MG63 (cell line): Measurements from ENCODE around the gene PDGFB. TPM values are rescaled to one million over a fixed set of nuclear protein-coding genes. Genes with fewer than 3 reads are reported as not detected.

ENCODE experiments used
- DNase-seq: peaks from one replicate; pipeline ENCODE4 v3.0.0-alpha.2; 2020
- H3K27me3 ChIP-seq: fragments of 250-450 bp; sonication (Bioruptor Pico); 2 replicates; pipeline ENCODE4 v1.5.1; 2020; ENCODE audit warnings: mild to moderate bottlenecking, moderate library complexity
- H3K36me3 ChIP-seq: fragments of 250-450 bp; sonication (Bioruptor Pico); 2 replicates; pipeline ENCODE4 v1.5.1; 2020; ENCODE audit warnings: mild to moderate bottlenecking, moderate library complexity
- H3K4me3 ChIP-seq: fragments of 250-450 bp; sonication (Bioruptor Pico); 2 replicates; pipeline ENCODE4 v1.5.1; 2020; ENCODE audit warnings: mild to moderate bottlenecking, moderate library complexity
- H3K9me3 ChIP-seq: fragments of 250-450 bp; sonication (Bioruptor Pico); 2 replicates; pipeline ENCODE4 v1.5.1; 2020; ENCODE audit warnings: mild to moderate bottlenecking, moderate library complexity
- total RNA-seq: library from RNA; depleted of rRNA; stranded (reverse); fragments of >200 nt; shearing (Covaris generic); gene quantifications from 2 replicates; pipeline ENCODE4 v1.2.3, GENCODE V29; 2014; ENCODE audit warnings: low replicate concordance; rRNA removed

The PDGFB gene
- total RNA-seq: 0.13 and 0.57 TPM in 2 replicates

DNA sequence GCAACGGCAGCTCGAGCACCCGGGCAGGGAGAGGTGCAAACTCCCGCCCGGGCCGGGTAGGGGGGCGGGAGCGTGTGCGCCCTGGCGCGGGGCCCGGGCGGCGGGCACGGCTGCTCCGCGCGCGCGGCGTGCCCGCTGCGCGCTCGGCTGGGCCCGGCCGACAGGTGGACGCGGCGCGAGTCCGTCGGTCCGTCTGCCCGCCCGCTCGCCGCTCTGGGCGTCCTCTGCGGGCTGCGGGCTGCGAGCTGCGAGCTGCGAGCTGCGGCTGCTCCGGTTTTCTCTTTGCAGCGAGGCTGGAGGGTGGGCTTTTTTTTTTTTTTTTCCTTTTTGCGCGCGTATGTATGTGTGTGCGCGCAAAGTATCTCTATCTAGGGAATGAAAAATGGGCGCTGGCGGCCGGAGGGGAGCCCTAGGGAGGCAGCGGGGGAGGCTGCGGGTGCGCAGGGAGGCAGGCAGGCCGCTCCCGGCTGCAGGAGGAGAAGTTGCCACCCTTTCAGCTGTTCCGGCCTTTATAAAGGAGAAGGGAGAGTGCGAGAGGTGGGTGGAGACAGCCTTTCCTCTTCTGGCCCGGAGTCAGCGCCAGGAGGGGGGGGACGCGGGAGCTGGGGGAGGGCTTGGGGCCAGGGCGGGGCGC is at the start of gene PDGFB:
TSS of gene PDGFB (minus strand) at position 487 of the 634 bp plus-strand sequence. CDS start 1,019 bp downstream, outside the sequence.
- H3K4me3 ChIP-seq: peak within 1 kb of the TSS; percentile 24

DNA sequence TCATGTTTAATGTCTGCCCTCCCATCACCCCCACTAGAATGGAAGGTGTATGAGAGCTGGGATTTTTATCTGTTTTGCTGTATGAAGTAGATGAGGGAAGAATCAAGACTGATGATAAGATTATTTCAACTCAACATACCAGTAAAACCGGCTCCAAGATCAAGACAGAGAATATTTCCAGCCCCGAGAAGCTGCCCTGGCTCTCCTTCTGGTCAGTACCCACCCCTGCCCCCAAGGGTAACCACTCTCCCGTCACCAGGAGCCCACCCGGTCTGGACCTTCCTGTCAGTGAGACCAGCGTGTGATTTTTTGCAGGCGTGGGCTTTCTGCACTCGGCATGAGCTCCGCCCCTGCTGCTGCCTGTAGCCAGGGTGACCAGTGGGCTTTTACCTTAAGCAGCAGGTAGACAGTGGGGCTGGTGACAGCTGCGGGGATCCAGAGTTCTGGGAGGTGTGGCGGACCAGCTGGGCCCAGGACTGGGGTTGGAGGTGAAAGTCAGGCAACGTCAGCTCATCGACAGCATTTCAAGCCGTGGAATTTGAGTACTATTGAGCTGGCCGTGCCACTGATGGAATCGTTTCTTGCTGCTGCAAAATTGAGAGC is 49.1 kb upstream of the PDGFB start:
- DNase-seq: no peak
- H3K9me3 ChIP-seq: no peaks in the 10 kb centered on the region
- H3K27me3 ChIP-seq: no peaks in the 10 kb centered on the region
- no peak overlapping the region for H3K4me3 ChIP-seq
- no peaks in the 10 kb centered on the region for H3K36me3 ChIP-seq

More for the DNA sequence above, at the start of gene PDGFB:
- H3K9me3 ChIP-seq: no peaks in the 10 kb centered on the region
- no peaks in the 10 kb centered on the region for H3K36me3 ChIP-seq
- H3K27me3 ChIP-seq: peaks cover 14% of the 10 kb centered on the region
- DNase-seq: no peak

DNA sequence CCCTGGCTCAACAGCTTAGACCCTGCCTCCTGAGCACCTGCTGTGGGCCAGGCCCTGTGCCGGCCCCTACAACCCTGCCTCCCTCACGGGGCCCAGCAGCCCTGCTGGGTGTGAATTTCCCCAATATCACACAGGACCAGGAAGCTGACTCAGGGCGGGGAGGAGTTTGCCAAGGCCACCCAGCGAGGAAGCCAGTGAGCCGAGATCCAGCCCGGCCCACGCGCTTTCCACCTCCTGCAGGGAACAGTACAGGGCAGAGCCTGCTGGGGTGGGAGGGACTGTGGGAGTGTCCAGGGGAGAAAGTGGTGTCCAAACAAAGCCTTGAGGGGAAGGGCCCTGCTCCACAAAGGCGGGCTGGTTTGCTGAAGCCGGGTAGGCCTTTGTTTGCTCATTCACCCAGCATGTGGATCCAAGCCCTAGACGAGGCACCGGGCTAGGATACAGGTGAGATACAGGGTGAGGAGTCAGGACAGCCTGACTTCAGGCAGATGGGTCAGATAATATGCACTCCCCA is 47.8 kb upstream of the PDGFB start:
- Histone ChIP-seq H3K27me3 (no peaks in the 10 kb centered on the region), H3K4me3 (no peak overlapping the region)

DNA sequence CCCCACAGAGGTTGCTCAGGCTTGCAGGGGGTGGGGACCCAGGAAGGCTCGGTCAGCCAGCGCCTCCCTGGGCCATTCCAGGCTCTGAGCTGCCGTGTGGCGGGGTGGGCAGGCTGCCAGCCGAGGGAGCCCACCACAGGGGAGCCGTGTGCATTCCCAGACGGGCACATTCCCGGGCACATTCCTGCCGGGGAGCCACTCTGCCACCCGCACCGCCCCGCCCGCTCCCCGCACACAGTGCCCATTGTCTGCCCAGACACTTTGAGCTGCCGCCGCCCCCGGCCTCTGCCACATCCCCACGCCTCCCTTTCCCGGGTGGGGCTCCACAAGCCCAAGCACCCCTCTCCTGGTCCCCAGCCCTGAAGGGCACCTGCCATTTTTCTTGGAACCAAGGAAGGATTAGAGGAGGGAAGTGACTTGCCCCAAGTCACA is 47.3 kb upstream of the PDGFB start:
- Histone ChIP-seq H3K36me3 (no peaks in the 10 kb centered on the region), H3K27me3 (no peaks in the 10 kb centered on the region), H3K9me3 (no peaks in the 10 kb centered on the region), H3K4me3 (no peak overlapping the region)
- DNase-seq: peak; percentile 50

More for the DNA sequence above, 47.8 kb upstream of the PDGFB start:
- peak; percentile 99 for DNase-seq
- H3K9me3 ChIP-seq: no peaks in the 10 kb centered on the region
- no peaks in the 10 kb centered on the region for H3K36me3 ChIP-seq

DNA sequence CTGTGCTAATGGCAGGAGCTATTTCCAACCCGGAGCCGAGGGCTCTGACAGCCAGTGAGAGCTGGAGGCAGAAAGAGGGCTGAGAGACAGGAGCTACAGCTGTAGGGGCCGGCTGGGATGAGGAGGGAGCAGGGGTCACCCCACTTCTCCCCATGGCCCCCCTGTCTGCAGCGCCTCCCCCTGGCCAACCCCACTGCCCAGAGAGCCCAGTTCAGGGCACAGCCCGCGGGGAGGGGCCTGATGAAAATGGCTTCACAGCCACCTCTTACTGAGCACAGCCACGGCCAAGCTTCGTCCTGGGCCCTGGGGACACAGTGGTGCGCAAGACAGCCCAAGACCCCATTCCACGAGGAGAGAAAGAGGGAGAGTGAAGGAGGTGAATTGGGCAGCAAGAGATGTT is 46.7 kb upstream of the PDGFB start:
- Histone ChIP-seq H3K9me3 (no peaks in the 10 kb centered on the region), H3K36me3 (no peaks in the 10 kb centered on the region), H3K4me3 (no peak overlapping the region), H3K27me3 (no peaks in the 10 kb centered on the region)
- no peak for DNase-seq

DNA sequence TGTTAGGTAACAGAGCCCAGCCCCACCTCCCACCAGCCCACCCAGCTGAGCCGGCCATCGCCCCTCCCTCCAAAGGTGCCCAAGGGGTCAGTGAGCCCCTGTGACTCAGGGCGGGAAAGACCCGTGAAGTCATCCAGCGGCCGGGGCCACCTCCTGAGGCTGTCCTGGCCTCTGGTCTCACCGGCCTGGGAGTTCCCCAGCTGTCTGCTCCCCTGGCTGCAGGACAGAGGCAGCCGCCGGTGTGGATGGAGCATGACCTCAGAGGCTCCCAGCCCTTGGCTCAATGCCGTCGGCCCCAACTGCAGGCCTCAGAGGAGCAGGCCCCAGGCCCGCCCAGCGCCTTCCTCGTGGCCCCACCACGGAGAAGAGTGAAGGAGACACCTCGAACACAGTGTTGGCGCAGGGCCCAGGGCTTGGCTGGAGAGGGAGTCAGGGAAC is 46.0 kb upstream of the PDGFB start:
- peak; percentile 77 for DNase-seq
- H3K27me3 ChIP-seq: no peaks in the 10 kb centered on the region
- H3K36me3 ChIP-seq: no peaks in the 10 kb centered on the region

DNA sequence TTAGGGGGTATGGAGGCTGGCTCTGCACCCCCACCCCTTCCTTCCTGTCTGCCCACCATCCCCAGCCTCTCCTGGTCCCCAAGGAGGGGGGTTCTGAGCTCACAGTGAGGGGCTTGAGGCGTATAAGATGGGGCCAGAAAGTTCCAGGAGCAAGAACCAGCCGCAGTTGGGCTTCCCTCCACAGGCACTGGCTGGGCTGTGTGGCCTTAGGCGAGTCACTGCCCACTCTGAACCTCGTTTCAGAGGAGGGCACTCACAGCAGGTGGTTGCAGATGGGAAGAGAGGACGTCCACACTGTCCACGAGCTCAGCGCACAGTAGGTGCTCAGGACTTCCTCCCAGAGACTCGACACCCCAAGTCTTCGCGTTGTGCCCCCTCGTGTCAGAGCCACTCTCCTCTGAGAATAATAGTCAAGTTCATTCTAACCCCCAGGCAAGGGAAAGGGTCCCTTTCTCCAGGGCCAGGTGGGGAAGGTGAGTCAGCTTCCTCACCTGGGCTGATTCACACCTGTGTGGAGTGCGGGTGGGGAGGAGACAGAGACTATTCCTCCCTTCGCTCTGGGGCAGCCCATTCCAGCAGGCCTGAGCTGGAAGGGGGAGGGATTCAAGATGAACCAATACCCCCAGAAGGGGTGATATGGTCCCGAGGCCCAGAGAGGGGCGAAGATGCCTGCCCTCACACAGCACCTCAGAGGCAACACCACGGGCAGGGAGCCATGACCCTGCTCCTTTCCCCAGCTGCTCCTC is 45.4 kb upstream of the PDGFB start:
- no peaks in the 10 kb centered on the region for H3K27me3 ChIP-seq
- no peaks in the 10 kb centered on the region for H3K36me3 ChIP-seq
- H3K9me3 ChIP-seq: no peaks in the 10 kb centered on the region; the same call in 1 of the 2 replicates
- no peak for DNase-seq
- H3K4me3 ChIP-seq: no peak overlapping the region

More for the DNA sequence above, 46.0 kb upstream of the PDGFB start:
- Histone ChIP-seq H3K4me3 (no peak overlapping the region), H3K9me3 (no peaks in the 10 kb centered on the region)

DNA sequence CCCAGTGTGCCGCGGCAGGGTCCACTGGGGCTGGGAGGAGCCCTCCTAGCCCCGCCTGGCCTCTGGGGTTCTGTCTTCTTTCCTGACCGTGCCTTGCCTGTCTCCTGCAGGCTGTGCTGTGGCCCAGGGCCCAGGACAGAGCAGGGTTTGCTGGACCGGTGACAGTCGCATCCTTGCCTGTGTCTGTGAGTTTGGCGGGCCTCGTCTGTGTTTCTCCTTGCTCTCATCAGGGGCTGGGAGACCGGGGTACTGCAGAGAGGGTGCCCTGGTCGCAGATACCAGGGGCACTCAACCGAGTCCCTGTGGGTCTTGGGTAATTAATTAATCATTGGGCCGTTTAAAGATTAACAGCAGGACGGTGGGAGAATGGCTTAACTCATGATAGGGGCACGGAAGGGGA is 44.8 kb upstream of the PDGFB start:
- no peak for DNase-seq
- peaks cover 6% of the 10 kb centered on the region for H3K9me3 ChIP-seq
- H3K27me3 ChIP-seq: no peaks in the 10 kb centered on the region
- H3K4me3 ChIP-seq: no peak overlapping the region
- H3K36me3 ChIP-seq: no peaks in the 10 kb centered on the region

DNA sequence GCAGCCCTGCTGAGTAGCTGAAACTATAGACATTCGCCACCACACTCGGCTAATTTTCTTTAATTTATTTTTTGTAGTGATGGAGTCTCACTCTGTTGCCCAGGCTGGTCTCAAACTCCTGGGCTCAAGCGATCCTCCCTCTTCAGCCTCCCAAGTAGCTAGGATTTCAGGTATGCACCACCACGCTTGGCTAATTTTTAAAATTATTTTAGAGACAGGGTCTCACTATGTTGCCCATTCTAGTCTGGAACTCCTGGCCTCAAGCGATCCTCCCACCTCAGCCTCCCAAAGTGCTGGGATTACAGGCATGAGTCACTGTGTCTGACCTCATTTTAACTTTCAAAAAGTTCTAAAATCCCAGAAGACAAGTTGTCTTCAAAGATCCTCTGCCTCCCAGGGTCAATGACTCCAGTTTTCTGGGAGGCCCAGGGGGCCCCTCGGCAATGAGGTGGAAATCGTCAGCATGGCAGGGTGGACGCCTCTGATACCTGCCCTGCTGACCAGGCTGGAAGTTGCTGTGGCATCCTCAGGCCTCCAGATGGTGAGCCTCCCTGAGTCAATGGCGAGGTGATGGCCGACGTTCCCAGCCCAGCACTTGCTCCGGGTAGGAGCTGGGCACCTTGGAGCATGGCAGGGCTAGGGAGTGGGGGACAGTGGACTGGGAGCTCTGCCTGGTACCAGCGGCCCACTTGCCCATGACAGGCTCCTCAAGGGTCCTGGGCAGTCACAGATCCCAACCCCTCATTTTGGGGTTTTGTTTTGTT is 43.5 kb upstream of the PDGFB start:
- Histone ChIP-seq H3K9me3 (peaks cover 6% of the 10 kb centered on the region), H3K4me3 (no peak overlapping the region), H3K36me3 (no peaks in the 10 kb centered on the region), H3K27me3 (no peaks in the 10 kb centered on the region)
- no peak for DNase-seq

DNA sequence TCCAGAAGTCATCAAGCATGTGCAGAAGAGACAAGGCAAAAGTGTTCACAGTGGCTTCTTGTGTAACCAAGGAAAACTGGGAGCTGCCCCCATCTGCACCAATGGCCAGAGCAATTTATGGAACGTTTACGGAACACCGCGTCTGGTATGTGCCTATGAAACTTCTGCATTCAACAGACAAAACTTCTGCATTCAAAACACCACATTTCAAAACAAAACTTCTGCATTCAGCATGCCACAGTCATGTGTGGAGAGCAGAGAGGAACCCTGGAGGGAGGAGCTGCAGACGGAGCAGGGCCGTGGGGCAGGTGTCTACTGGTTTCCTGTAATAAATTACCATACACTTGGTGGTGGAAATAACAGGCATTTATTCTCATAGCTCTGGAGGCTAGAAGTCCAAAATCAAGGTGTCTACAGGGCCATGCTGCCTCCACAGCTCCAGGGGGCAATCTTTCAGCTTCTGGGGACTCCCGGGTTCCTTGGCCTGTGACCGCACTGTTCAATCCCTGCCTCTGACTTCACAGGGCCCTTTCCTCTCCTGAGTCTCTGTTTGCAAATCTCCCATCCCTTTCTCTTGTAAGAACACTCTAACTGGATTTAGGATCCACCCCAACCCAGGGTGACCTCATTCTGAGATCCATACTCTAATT is 42.4 kb upstream of the PDGFB start:
- peaks cover 6% of the 10 kb centered on the region for H3K9me3 ChIP-seq
- H3K27me3 ChIP-seq: no peaks in the 10 kb centered on the region
- no peak overlapping the region for H3K4me3 ChIP-seq
- H3K36me3 ChIP-seq: no peaks in the 10 kb centered on the region
- no peak for DNase-seq

DNA sequence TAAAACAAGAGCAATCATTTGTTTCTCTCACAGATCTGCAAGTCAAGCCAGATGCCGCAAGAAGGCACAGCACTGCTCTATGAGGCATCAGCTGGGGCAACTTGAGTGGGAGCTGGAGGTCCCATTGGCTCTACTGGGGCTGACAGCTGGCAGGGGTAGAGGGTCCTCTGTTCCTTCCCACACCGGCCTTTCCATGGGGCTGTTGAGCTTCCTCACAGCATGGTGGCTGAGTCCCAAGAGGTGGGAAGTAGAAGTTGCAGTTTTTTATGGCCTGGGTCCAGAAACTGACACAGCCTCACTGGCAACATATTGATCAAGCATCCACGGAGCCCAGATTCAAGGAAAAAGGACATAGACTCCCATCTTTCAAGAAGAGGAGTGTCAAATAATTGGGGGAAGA is 40.2 kb upstream of the PDGFB start:
- H3K27me3 ChIP-seq: no peaks in the 10 kb centered on the region
- no peaks in the 10 kb centered on the region for H3K36me3 ChIP-seq
- peaks cover 6% of the 10 kb centered on the region for H3K9me3 ChIP-seq
- no peak overlapping the region for H3K4me3 ChIP-seq
- no peak for DNase-seq

DNA sequence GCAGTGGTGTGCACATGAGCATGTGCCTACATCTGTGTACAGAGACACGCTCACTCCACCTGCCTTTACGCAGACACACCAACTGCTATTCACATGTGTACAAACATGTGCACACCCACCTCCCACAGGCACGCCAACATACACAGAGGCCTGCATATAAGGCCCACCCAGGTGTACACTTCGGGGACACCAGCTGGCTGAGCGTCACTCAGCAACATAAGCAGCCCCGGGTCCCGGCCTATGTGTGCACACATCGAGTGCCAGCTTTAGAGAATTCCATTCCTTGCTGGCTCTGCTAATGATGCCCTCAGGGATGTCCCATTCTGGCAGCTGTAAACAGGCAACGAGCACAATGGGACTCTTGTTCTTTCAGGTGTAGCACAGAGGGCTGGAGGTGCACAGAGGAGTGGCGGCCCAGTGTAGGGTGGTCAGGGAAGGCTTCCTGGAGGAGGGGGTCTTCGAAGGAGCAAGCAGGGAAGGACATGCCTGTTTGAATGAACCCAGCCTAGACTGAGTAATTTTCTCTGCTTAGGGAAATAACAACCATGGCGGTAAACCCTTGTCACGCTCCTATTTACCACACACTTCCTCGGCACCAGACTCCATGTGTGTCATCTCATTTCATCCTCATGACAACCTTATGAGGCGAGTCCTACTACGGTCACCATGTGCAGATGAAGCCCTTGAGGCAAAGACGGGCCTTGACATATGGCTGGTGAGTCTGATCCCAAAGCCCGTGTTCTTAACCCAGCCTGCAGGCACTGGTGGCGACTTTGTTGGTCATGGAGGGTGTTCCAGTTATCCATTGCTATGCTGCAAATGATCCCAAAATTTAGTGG is 39.6 kb upstream of the PDGFB start:
- H3K9me3 ChIP-seq: peaks cover 6% of the 10 kb centered on the region
- no peak overlapping the region for H3K4me3 ChIP-seq
- no peaks in the 10 kb centered on the region for H3K36me3 ChIP-seq
- DNase-seq: no peak
- no peaks in the 10 kb centered on the region for H3K27me3 ChIP-seq

DNA sequence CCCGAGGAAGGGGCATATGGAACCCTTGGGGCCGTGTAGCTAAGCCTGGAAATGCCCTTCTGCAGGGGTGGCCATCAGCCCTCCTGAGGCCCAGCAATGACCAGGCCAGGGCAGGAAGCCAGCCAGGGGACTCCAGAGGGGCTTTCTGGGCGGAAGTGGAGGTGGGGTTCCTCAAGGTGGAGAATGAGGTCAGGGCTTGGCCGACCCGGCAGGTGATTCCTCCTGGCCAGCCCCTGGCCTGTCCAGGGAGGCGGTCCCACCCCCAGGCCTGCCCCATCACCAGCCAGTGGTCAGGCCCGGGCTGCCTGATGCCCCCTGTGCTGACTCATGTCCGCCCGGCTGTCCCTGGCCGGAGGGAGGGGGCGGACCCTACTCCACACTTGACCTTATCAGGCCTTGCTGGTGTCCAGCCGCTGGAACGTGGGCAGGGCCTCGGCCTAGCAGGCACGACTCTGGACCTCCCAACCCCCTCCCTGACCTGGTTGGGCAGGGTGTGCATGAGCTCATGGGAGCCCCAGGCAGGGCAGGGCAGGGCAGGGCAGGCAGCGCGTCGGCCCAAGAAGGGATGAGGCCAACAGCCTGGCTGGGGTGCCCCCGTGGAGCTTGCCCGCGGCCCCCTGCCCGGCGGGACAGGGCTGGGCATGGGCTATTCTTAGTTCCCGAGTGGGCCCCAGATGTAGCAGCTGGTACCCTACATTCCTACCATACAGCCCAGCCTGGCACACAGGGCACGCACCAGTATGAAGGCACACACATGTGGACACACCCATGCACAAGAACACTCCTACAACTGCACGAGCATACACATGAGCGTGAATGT is 38.8 kb upstream of the PDGFB start:
- no peak overlapping the region for H3K4me3 ChIP-seq
- H3K27me3 ChIP-seq: no peaks in the 10 kb centered on the region
- H3K36me3 ChIP-seq: no peaks in the 10 kb centered on the region
- DNase-seq: no peak
- H3K9me3 ChIP-seq: peaks cover 6% of the 10 kb centered on the region

DNA sequence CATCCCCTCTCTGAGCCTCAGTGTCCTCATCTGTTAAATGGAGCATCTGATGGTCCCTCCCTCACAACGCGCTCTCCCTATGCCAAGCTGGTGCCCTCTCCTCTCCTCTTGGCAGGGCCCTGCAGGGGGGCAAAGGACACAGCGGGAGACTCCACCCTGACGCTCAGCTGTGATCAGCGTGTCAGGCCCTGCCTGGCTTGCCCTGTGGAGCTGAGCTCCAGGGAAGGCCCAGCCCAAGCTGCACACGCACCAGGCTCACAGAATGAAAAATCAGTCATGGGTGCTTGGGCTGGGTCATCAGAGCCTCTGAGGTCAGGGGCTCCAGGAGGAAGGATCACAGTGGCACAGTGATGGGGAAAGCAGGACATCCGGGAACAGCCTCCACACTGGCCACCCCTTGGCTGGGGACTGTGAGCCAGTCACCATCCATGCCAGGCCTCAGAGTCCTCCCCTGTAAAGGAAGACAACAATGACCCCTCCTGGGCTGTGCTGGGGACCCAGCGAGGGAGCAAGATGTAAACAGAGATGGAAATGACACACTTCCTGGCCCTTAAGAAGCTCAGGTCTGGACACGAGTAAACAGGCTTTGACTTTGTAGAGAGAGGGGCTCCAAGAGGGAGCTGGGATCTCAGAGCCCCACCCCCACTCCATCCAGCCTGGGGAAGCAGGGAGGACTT is 38.0 kb upstream of the PDGFB start:
- no peak for DNase-seq
- Histone ChIP-seq H3K4me3 (no peak overlapping the region), H3K27me3 (no peaks in the 10 kb centered on the region), H3K36me3 (no peaks in the 10 kb centered on the region), H3K9me3 (peaks cover 6% of the 10 kb centered on the region)
